Measurements from ENCODE around the gene RNF141.

Gene RNF141

DNA sequence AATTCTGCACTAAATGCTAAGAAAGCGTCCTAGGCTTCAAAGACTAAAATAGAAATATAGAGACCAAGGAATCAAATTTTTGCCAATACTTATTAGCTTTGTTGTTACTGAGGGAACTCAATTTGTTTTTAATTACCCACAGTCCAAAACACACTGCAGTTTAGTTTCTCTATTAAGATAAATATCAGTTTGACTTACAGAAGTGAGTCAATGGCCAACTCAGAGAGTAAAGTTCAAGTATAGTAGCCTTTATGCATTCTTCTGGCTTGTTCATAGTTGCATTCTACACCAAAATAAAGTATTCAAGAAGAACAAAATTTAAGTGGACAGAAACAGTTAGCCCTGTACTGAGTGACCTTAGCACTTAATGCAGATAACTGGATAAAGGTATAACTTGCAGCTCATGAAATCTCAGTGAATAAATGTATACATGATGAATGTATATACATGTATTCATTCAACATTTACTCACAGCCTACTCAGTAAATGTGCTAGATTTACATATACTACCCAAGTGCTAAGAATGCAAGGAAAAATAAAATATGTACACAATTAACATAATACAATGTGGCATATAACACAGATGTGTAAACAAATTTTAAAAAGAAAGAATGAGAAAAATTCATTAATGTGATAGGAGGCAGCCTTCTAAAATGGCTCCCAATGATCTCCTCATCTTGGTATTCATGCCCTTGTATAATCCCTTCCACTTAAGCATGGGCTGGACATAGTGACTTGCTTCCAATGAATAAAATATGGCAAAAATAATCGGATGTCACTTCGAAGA lies 9.7 kb upstream of the RNF141 start:
- no peak for DNase-seq (ENCODE audit: low spot score in 2 of 2)
- no peaks in the 10 kb centered on the region for H3K36me3 ChIP-seq (replicated peaks)
- peaks cover 2% of the 10 kb centered on the region for H3K27me3 ChIP-seq (ENCODE audit: low read depth)
- in situ Hi-C loops (cut with MboI; ENCODE audit: low sequenced_read_pairs), result no loop called here
- H3K4me1 ChIP-seq, result no peaks in the 10 kb centered on the region
- H3K9me3 ChIP-seq, result no peaks in the 10 kb centered on the region; the same call in 1 of the 2 replicates
- H3K4me3 ChIP-seq, result no peak overlapping the region

DNA sequence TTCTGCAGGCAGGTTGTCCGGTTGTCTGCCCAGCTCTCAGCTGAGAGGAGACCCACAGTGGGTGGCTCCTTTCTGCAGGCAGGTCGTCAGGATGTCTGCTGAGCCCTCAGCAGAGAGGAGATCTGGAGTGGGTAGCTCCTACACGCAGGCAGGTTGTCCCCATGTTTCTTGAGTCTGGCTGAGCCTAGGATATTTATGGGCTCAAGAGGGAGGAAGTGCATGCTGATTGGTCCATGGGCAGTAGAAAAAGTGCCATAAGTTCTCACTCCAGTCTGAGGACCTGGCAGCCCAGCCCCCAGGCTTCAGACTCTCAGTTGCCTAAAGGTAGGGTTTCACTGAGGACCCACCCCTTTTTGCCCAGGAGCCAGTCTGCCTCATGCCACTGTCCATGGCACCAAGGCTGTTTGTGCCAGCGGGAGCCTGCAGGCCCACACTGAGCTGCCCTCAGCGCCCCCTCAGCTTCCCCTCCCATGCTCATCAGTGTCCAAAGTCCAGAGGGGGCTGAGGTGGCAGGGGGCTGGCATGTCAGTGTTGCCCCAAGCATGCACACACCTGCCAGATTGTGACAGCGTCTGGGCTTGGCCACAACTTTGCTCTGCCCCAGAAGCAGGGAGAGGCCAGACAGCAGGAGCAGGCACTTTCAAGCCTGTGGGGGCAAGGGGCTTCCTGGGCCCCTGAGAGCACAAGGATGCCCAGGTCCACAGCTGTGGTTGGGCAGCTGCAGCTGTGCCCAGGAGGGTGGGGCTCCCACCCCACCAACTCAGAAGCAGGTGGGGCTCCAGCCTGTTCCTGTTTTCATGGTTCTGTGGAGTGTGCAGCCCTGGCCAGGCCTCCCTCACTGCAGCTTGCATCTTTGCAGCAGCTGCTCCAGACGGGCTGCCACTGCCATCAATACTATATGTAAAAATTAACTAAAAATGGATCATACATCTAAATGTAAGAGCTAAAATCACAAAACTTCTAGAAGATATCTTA lies 3.8 kb upstream of the RNF141 start:
- in situ Hi-C loops (cut with MboI; ENCODE audit: low sequenced_read_pairs), result loop anchor here (25.0 kb wide), 1 partner anchor 193 kb away; no protein-coding TSS in a partner anchor
- no peaks in the 10 kb centered on the region for H3K36me3 ChIP-seq (replicated peaks)
- no peaks in the 10 kb centered on the region; the same call in 1 of the 2 replicates for H3K4me1 ChIP-seq
- H3K27me3 ChIP-seq (ENCODE audit: low read depth), result peaks cover 2% of the 10 kb centered on the region
- no peaks in the 10 kb centered on the region; the same call in 1 of the 2 replicates for H3K9me3 ChIP-seq
- DNase-seq (ENCODE audit: low spot score in 2 of 2), result no peak
- H3K4me3 ChIP-seq, result no peak overlapping the region

GRCh38 chr11:10543782-10544181 lies 2.8 kb upstream of the RNF141 start:
- no peak for DNase-seq (ENCODE audit: low spot score in 2 of 2)
- Histone ChIP-seq H3K36me3 (replicated peaks) (no peaks in the 10 kb centered on the region), H3K4me3 (no peak overlapping the region), H3K9me3 (no peaks in the 10 kb centered on the region; the same call in 1 of the 2 replicates), H3K4me1 (no peaks in the 10 kb centered on the region; the same call in 1 of the 2 replicates), H3K27me3 (ENCODE audit: low read depth) (peaks cover 2% of the 10 kb centered on the region)
- in situ Hi-C loops (cut with MboI; ENCODE audit: low sequenced_read_pairs), result loop anchor here (25.0 kb wide), 1 partner anchor 194 kb away; no protein-coding TSS in a partner anchor

DNA sequence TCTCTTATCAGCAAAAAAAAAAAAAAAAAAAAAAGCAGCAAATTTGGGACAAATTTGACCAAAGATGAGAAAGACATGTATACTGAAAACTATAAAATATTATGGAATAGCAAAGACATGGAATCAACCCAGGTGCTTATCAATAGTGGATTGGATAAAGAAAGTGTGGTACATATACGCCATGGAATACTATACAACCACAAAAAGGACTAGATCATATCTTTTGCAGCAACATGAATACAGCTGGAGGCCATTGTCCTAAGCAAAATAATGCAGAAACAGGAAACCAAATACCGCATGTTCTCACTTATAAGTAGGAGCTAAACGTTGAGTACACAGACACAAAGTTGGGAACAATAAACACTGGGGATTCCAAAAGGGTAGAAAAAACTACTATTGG lies 1.8 kb upstream of the RNF141 start:
- no peak for DNase-seq (ENCODE audit: low spot score in 2 of 2)
- Histone ChIP-seq H3K4me3 (no peak overlapping the region), H3K36me3 (replicated peaks) (no peaks in the 10 kb centered on the region), H3K9me3 (no peaks in the 10 kb centered on the region; the same call in 1 of the 2 replicates), H3K27me3 (ENCODE audit: low read depth) (peaks cover 2% of the 10 kb centered on the region), H3K4me1 (no peaks in the 10 kb centered on the region; the same call in 1 of the 2 replicates)
- in situ Hi-C loops (cut with MboI; ENCODE audit: low sequenced_read_pairs), result loop anchor here (25.0 kb wide), 1 partner anchor 195 kb away; no protein-coding TSS in a partner anchor

- no peak for DNase-seq (ENCODE audit: low spot score in 2 of 2)
- in situ Hi-C loops (cut with MboI; ENCODE audit: low sequenced_read_pairs), result loop anchor here (25.0 kb wide), 1 partner anchor 196 kb away; no protein-coding TSS in a partner anchor
- H3K27me3 ChIP-seq (ENCODE audit: low read depth), result no peaks in the 10 kb centered on the region
- peak overlapping the region; percentile 90 for H3K4me3 ChIP-seq
- H3K36me3 ChIP-seq (replicated peaks), result no peaks in the 10 kb centered on the region
- H3K4me1 ChIP-seq, result no peaks in the 10 kb centered on the region; the same call in 1 of the 2 replicates
- no peaks in the 10 kb centered on the region for H3K9me3 ChIP-seq
Observed at GRCh38 chr11:10541561-10541930, 559 bp upstream of the RNF141 start.

DNA sequence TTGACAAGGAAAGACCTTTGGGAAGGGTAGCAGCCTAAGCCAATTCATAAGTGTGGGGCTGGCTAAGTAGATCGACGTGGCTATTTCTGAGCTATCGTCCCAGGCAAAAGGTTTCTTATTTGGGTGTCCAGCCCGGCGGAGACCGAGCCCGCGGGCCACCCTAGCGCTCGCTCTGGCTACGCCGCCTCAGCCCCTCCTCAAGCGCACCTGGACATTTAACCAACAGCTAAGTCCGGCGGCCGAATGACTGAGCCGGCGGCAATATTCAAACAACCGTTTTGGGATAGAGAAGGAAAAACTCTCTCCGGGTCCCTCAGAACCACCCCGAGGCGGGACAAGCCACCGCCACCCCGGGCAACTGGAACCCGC lies 457 bp downstream of the RNF141 start:
- Histone ChIP-seq H3K36me3 (replicated peaks) (no peaks in the 10 kb centered on the region), H3K4me1 (no peaks in the 10 kb centered on the region; the same call in 1 of the 2 replicates), H3K9me3 (no peaks in the 10 kb centered on the region), H3K4me3 (peak overlapping the region; percentile 90), H3K27me3 (ENCODE audit: low read depth) (no peaks in the 10 kb centered on the region)
- in situ Hi-C loops (cut with MboI; ENCODE audit: low sequenced_read_pairs), result loop anchor here (25.0 kb wide), 1 partner anchor 197 kb away; no protein-coding TSS in a partner anchor
- DNase-seq (ENCODE audit: low spot score in 2 of 2), result peak; percentile 8 to 49

DNA sequence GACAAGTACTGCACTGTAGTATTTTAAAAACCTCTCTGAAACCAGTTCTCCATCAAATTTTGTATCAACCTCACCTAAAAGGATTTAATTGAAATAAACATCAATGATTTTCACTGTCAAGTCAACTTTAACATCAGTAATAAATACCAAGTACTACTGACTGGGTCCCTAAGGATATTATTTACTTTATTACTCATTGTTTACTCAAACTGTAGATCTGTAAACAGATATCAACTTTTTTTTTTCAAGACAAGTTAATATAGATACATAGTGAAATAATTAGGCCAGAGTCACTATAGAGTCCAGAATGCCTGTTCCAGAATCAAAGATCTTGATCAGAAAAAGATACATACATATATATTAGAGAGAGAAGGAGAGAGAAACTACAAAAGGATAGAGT lies 1.6 kb downstream of the RNF141 start:
- no peak for DNase-seq (ENCODE audit: low spot score in 2 of 2)
- H3K9me3 ChIP-seq, result no peaks in the 10 kb centered on the region
- in situ Hi-C loops (cut with MboI; ENCODE audit: low sequenced_read_pairs), result loop anchor here (25.0 kb wide), 1 partner anchor 198 kb away; no protein-coding TSS in a partner anchor
- no peaks in the 10 kb centered on the region; the same call in 1 of the 2 replicates for H3K4me1 ChIP-seq
- H3K36me3 ChIP-seq (replicated peaks), result no peaks in the 10 kb centered on the region
- H3K4me3 ChIP-seq, result no peak overlapping the region
- H3K27me3 ChIP-seq (ENCODE audit: low read depth), result no peaks in the 10 kb centered on the region

GRCh38 chr11:10538924-10539323 lies 2.1 kb downstream of the RNF141 start:
- DNase-seq (ENCODE audit: low spot score in 2 of 2), result no peak
- in situ Hi-C loops (cut with MboI; ENCODE audit: low sequenced_read_pairs), result loop anchor here (25.0 kb wide), 1 partner anchor 198 kb away; no protein-coding TSS in a partner anchor
- Histone ChIP-seq H3K36me3 (replicated peaks) (no peaks in the 10 kb centered on the region), H3K4me3 (no peak overlapping the region), H3K9me3 (no peaks in the 10 kb centered on the region), H3K27me3 (ENCODE audit: low read depth) (no peaks in the 10 kb centered on the region), H3K4me1 (no peaks in the 10 kb centered on the region; the same call in 1 of the 2 replicates)

- in situ Hi-C loops (cut with MboI; ENCODE audit: low sequenced_read_pairs), result loop anchor here (25.0 kb wide), 1 partner anchor 200 kb away; no protein-coding TSS in a partner anchor
- H3K4me1 ChIP-seq, result no peaks in the 10 kb centered on the region; the same call in 1 of the 2 replicates
- no peaks in the 10 kb centered on the region for H3K27me3 ChIP-seq (ENCODE audit: low read depth)
- no peak for DNase-seq (ENCODE audit: low spot score in 2 of 2)
- H3K9me3 ChIP-seq, result no peaks in the 10 kb centered on the region
- H3K4me3 ChIP-seq, result no peak overlapping the region
- 0 out of 2 replicates have a peak, but pooled peaks cover 6% of the 10 kb centered on the region for H3K36me3 ChIP-seq (replicated peaks)
Observed at GRCh38 chr11:10537600-10537999, 3.4 kb downstream of the RNF141 start.

DNA sequence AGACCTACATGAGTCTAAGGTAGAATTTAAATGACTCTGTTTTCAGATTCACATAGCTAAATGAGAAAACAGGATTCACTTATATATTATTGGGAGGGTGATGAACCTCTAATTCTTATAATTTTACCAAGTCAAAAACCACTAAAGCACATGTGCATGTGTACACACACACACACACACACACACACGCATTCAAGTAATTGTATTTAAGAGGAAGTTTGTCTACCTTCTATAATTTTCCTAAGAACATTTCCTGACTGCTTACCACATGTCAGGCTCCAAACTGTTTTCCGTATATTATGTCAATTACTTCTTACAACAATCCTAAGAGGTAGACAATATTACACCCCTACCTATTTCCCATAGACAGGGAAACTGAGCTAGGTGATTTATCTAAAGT lies 6.7 kb downstream of the RNF141 start:
- H3K9me3 ChIP-seq, result no peaks in the 10 kb centered on the region
- in situ Hi-C loops (cut with MboI; ENCODE audit: low sequenced_read_pairs), result loop anchor here (25.0 kb wide), 1 partner anchor 203 kb away; no protein-coding TSS in a partner anchor
- DNase-seq (ENCODE audit: low spot score in 2 of 2), result no peak
- H3K27me3 ChIP-seq (ENCODE audit: low read depth), result no peaks in the 10 kb centered on the region
- no peak overlapping the region for H3K4me3 ChIP-seq
- peaks cover 11% of the 10 kb centered on the region for H3K36me3 ChIP-seq (replicated peaks)
- no peaks in the 10 kb centered on the region for H3K4me1 ChIP-seq

GRCh38 chr11:10533323-10533722 lies 7.7 kb downstream of the RNF141 start:
- in situ Hi-C loops (cut with MboI; ENCODE audit: low sequenced_read_pairs), result loop anchor here (25.0 kb wide), 1 partner anchor 204 kb away; no protein-coding TSS in a partner anchor
- H3K36me3 ChIP-seq (replicated peaks), result peaks cover 16% of the 10 kb centered on the region
- no peak overlapping the region for H3K4me3 ChIP-seq
- no peak for DNase-seq (ENCODE audit: low spot score in 2 of 2)
- no peaks in the 10 kb centered on the region for H3K4me1 ChIP-seq
- H3K27me3 ChIP-seq (ENCODE audit: low read depth), result no peaks in the 10 kb centered on the region
- H3K9me3 ChIP-seq, result no peaks in the 10 kb centered on the region

- DNase-seq (ENCODE audit: low spot score in 2 of 2), result no peak
- peaks cover 16% of the 10 kb centered on the region for H3K36me3 ChIP-seq (replicated peaks)
- no peaks in the 10 kb centered on the region for H3K4me1 ChIP-seq
- H3K27me3 ChIP-seq (ENCODE audit: low read depth), result no peaks in the 10 kb centered on the region
- no peak overlapping the region for H3K4me3 ChIP-seq
- in situ Hi-C loops (cut with MboI; ENCODE audit: low sequenced_read_pairs), result loop anchor here (25.0 kb wide), 1 partner anchor 205 kb away; no protein-coding TSS in a partner anchor
- no peaks in the 10 kb centered on the region for H3K9me3 ChIP-seq
Observed at GRCh38 chr11:10532526-10532925, 8.5 kb downstream of the RNF141 start.

DNA sequence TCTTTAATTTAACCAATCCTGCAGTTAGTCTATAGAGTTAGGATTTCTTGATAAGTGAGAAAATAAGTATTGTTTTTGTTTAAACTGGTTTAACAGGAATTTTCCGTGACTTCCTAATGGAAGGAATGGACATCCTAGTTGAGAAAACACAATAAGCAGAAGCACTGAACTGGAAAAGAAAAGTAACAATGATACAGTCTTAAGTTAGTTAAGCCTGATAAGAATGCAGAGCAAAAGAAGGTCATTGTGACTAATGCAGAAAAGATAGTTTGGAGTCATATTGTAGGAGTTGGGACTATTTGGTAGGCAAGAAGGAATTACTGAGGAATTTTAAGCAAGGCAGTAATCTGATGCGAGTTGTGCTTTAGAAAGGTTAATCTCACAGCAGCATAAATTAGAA lies 11.7 kb downstream of the RNF141 start:
- Histone ChIP-seq H3K4me1 (no peaks in the 10 kb centered on the region), H3K9me3 (no peaks in the 10 kb centered on the region), H3K36me3 (replicated peaks) (peaks cover 29% of the 10 kb centered on the region), H3K4me3 (no peak overlapping the region), H3K27me3 (ENCODE audit: low read depth) (no peaks in the 10 kb centered on the region)
- in situ Hi-C loops (cut with MboI; ENCODE audit: low sequenced_read_pairs), result loop anchor here (25.0 kb wide), 1 partner anchor 208 kb away; no protein-coding TSS in a partner anchor
- no peak for DNase-seq (ENCODE audit: low spot score in 2 of 2)

Data from HAP-1 (cell line).